Astrocyte (in vitro differentiated cells and primary cell): ENCODE measurements around the gene COL24A1. TPM values are rescaled to one million over a fixed set of nuclear protein-coding genes. Genes with fewer than 3 reads are reported as not detected.
"Not testable (repeated sequence)": the region's sequence is repeated elsewhere in the genome, so short reads cannot be mapped to it uniquely, and the experiment has no call there.

Experiments used
- DNase-seq: peaks from one replicate; pipeline ENCODE4 v3.0.0-alpha.2; 2010; ENCODE audit warnings: low read depth
- FAIRE-seq: peaks from 2 replicates; lab custom pipeline; 2011; peaks lifted over from hg19 to GRCh38; lab: Jason Lieb, UNC
- H2AFZ ChIP-seq: 2 replicates; pipeline ENCODE4 v1.6.0; 2012; ENCODE audit warnings: low read depth, low read length, inconsistent platforms
- H3K27ac ChIP-seq: 2 replicates; pipeline ENCODE4 v1.5.1; 2011; ENCODE audit warnings: low read depth, low read length, inconsistent platforms
- H3K27me3 ChIP-seq: 2 replicates; pipeline ENCODE4 v1.6.0; 2011; ENCODE audit warnings: low read length, inconsistent platforms; ENCODE audit not compliant: insufficient read depth
- H3K36me3 ChIP-seq: 2 replicates; pipeline ENCODE4 v1.5.1; 2011; ENCODE audit warnings: low read length, inconsistent platforms; ENCODE audit not compliant: insufficient read depth
- H3K4me1 ChIP-seq: 2 replicates; pipeline ENCODE4 v1.5.1; 2011; ENCODE audit warnings: low read length, inconsistent platforms; ENCODE audit not compliant: insufficient read depth
- H3K4me2 ChIP-seq: 2 replicates; pipeline ENCODE4 v1.6.0; 2012; ENCODE audit warnings: low read length, inconsistent platforms
- H3K4me3 ChIP-seq: 2 replicates; pipeline ENCODE4 v1.5.1; 2011; ENCODE audit warnings: low read depth, mild to moderate bottlenecking, low read length, inconsistent platforms; ENCODE audit not compliant: insufficient read depth
- H3K79me2 ChIP-seq: 2 replicates; pipeline ENCODE4 v1.6.0; 2012; ENCODE audit warnings: mild to moderate bottlenecking, low read length, inconsistent platforms; ENCODE audit not compliant: insufficient read depth
- H3K9ac ChIP-seq: 2 replicates; pipeline ENCODE4 v1.6.0; 2012; ENCODE audit warnings: mild to moderate bottlenecking, low read length, inconsistent platforms
- H3K9me3 ChIP-seq: 2 replicates; pipeline ENCODE4 v1.5.1; 2012; ENCODE audit warnings: low read depth, mild to moderate bottlenecking, low read length, inconsistent platforms; ENCODE audit not compliant: insufficient read depth
- H4K20me1 ChIP-seq: 2 replicates; pipeline ENCODE4 v1.6.0; 2012; ENCODE audit warnings: low read length, inconsistent platforms; ENCODE audit not compliant: insufficient read depth
- H3K27ac Mint-ChIP-seq: one replicate; pipeline ENCODE4 v1.8.0; 2021; ENCODE audit warnings: mild to moderate bottlenecking, mixed read lengths; ENCODE audit not compliant: unreplicated experiment
- H3K27me3 Mint-ChIP-seq: one replicate; pipeline ENCODE4 v1.8.0; 2021; ENCODE audit warnings: low read depth, mixed read lengths; ENCODE audit not compliant: unreplicated experiment
- H3K36me3 Mint-ChIP-seq: one replicate; pipeline ENCODE4 v1.8.0; 2021; ENCODE audit warnings: low read depth, mixed read lengths; ENCODE audit not compliant: unreplicated experiment
- H3K4me1 Mint-ChIP-seq: one replicate; pipeline ENCODE4 v1.8.0; 2021; ENCODE audit warnings: low read depth, mixed read lengths; ENCODE audit not compliant: unreplicated experiment
- H3K4me3 Mint-ChIP-seq: one replicate; pipeline ENCODE4 v1.8.0; 2021; ENCODE audit warnings: mild to moderate bottlenecking, moderate library complexity, mixed read lengths; ENCODE audit not compliant: unreplicated experiment
- H3K9me3 Mint-ChIP-seq: one replicate; pipeline ENCODE4 v1.8.0; 2021; ENCODE audit warnings: mild to moderate bottlenecking, mixed read lengths; ENCODE audit not compliant: unreplicated experiment
- EZH2 ChIP-seq: IDR thresholded peaks from 2 replicates; pipeline ENCODE4 v1.6.1; 2012; ENCODE audit warnings: mild to moderate bottlenecking, low read length, inconsistent platforms; ENCODE audit not compliant: insufficient read depth
- total RNA-seq: library from RNA; stranded (reverse); gene quantifications from 2 replicates; pipeline ENCODE4 v1.2.1, GENCODE V29; 2021
- TF ChIP-seq, protein P1 (sequence below): IDR thresholded peaks from 2 replicates; pipeline ENCODE4 v1.5.1; 2011; ENCODE audit warnings: low read depth, mild to moderate bottlenecking, inconsistent platforms, low read length, moderate library complexity; ENCODE audit not compliant: insufficient read depth

COL24A1 gene
- total RNA-seq, 1 donor from 2014 or later, result 5.6 TPM

- Histone ChIP-seq H2AFZ (no peak overlapping the region), H3K79me2 (no peaks in the 10 kb centered on the region), H3K4me1 (no peaks in the 10 kb centered on the region), H3K4me3 (no peak overlapping the region), H3K36me3 (no peaks in the 10 kb centered on the region), H3K9me3 (no peaks in the 10 kb centered on the region), H3K4me2 (no peak overlapping the region), H3K9ac (no peak overlapping the region), H3K27me3 (no peaks in the 10 kb centered on the region), H3K27ac (no peak overlapping the region), H4K20me1 (no peaks in the 10 kb centered on the region)
- H3K4me3 Mint-ChIP-seq, result no peak overlapping the region
- H3K9me3 Mint-ChIP-seq, result peaks cover 3% of the 10 kb centered on the region
- H3K36me3 Mint-ChIP-seq, result peaks cover 11% of the 10 kb centered on the region
- peaks cover 2% of the 10 kb centered on the region for H3K4me1 Mint-ChIP-seq
- no peak for FAIRE-seq
- H3K27ac Mint-ChIP-seq, result no peak overlapping the region
- no peak for TF ChIP-seq EZH2
- TF ChIP-seq, protein P1, sequence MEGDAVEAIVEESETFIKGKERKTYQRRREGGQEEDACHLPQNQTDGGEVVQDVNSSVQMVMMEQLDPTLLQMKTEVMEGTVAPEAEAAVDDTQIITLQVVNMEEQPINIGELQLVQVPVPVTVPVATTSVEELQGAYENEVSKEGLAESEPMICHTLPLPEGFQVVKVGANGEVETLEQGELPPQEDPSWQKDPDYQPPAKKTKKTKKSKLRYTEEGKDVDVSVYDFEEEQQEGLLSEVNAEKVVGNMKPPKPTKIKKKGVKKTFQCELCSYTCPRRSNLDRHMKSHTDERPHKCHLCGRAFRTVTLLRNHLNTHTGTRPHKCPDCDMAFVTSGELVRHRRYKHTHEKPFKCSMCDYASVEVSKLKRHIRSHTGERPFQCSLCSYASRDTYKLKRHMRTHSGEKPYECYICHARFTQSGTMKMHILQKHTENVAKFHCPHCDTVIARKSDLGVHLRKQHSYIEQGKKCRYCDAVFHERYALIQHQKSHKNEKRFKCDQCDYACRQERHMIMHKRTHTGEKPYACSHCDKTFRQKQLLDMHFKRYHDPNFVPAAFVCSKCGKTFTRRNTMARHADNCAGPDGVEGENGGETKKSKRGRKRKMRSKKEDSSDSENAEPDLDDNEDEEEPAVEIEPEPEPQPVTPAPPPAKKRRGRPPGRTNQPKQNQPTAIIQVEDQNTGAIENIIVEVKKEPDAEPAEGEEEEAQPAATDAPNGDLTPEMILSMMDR, result no peak
- no peak for DNase-seq
- H3K27me3 Mint-ChIP-seq, result no peaks in the 10 kb centered on the region
These were observed 41.7 kb downstream of the COL24A1 start for GRCh38 chr1:86114816-86115400.

DNA sequence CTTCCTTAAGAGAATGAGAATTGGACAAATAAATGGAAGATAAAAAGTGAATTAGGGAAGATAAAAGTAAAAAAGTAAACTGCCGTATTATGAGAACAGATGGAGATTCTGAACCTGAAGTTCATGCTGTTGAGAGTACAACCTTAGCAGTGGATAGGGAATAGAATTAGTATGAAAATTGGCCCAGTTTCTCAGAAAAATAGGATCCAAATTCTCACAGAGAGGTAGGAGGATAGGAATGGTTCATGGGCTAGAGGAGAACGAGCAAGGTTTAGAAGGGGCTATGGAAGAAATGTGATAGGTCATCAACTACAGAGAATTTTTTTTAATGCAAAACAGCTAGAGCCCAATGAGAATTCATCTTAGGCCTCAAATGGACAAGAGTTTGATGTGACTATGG lies 42.3 kb downstream of the COL24A1 start:
- H3K4me3 Mint-ChIP-seq, result no peak overlapping the region
- no peak overlapping the region for H3K27ac ChIP-seq
- no peak overlapping the region for H3K4me2 ChIP-seq
- H3K79me2 ChIP-seq, result no peaks in the 10 kb centered on the region
- TF ChIP-seq, protein P1, result no peak
- TF ChIP-seq EZH2, result no peak
- FAIRE-seq (no peak), DNase-seq (no peak)
- H3K9me3 ChIP-seq, result no peaks in the 10 kb centered on the region
- no peaks in the 10 kb centered on the region for H3K4me1 ChIP-seq
- no peak overlapping the region for H3K27ac Mint-ChIP-seq
- peaks cover 9% of the 10 kb centered on the region for H3K36me3 Mint-ChIP-seq
- no peaks in the 10 kb centered on the region for H3K36me3 ChIP-seq
- H3K4me1 Mint-ChIP-seq, result peaks cover 2% of the 10 kb centered on the region
- no peaks in the 10 kb centered on the region for H4K20me1 ChIP-seq
- no peak overlapping the region for H3K9ac ChIP-seq
- H3K27me3 Mint-ChIP-seq, result no peaks in the 10 kb centered on the region
- H3K9me3 Mint-ChIP-seq, result peaks cover 3% of the 10 kb centered on the region
- H3K4me3 ChIP-seq, result no peak overlapping the region
- H2AFZ ChIP-seq, result no peak overlapping the region
- no peaks in the 10 kb centered on the region for H3K27me3 ChIP-seq

DNA sequence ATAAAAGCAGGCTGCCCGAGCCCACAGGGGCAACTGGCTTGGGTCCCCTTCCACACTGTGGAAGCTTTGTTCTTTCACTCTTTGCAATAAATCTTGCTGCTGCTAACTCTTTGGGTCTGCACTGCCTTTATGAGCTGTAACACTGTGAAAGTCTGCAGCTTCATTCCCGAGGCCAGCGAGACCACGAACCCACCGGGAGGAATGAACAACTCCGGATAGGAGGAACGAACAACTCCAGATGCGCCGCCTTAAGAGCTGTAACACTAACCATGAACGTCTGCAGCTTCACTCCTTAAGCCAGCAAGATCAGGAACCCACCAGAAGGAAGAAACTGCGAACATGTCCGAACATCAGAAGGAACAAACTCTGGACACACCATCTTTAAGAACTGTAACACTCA lies 45.0 kb downstream of the COL24A1 start:
- not testable (repeated sequence) for H3K4me3 Mint-ChIP-seq, H3K9me3 ChIP-seq, H4K20me1 ChIP-seq, H3K4me1 ChIP-seq, FAIRE-seq, H3K27me3 Mint-ChIP-seq, H3K79me2 ChIP-seq, H3K4me2 ChIP-seq, H3K27me3 ChIP-seq, H3K36me3 Mint-ChIP-seq, DNase-seq, H3K9ac ChIP-seq, H3K27ac Mint-ChIP-seq, H2AFZ ChIP-seq, H3K9me3 Mint-ChIP-seq, H3K4me3 ChIP-seq, H3K27ac ChIP-seq, H3K4me1 Mint-ChIP-seq, H3K36me3 ChIP-seq
